Adipocyte (in vitro differentiated cells): Measurements from ENCODE around the gene CFB.

Experiments used
- DNase-seq: peaks from one replicate; pipeline ENCODE4 v3.0.0-alpha.2; 2015; ENCODE audit warnings: low read depth
- H3K27me3 ChIP-seq: replicated peaks from 2 replicates; pipeline ENCODE4 v1.7.0; 2013; ENCODE audit warnings: mild to moderate bottlenecking, low read length, moderate library complexity; ENCODE audit not compliant: control insufficient read depth, insufficient read depth
- H3K36me3 ChIP-seq: 2 replicates; pipeline ENCODE4 v1.7.0; 2013; ENCODE audit warnings: low read length, mild to moderate bottlenecking, moderate library complexity; ENCODE audit not compliant: control insufficient read depth, insufficient read depth, severe bottlenecking
- H3K4me1 ChIP-seq: 2 replicates; pipeline ENCODE4 v1.7.0; 2013; ENCODE audit warnings: mild to moderate bottlenecking, low read length, moderate library complexity; ENCODE audit not compliant: control insufficient read depth, insufficient read depth
- H3K4me3 ChIP-seq: 2 replicates; pipeline ENCODE4 v1.7.0; 2013; ENCODE audit warnings: mild to moderate bottlenecking, low read length, moderate library complexity
- H3K9ac ChIP-seq: 2 replicates; pipeline ENCODE4 v1.7.0; 2013; ENCODE audit warnings: mild to moderate bottlenecking, low read length, moderate library complexity
- H3K9me3 ChIP-seq: 2 replicates; pipeline ENCODE4 v1.7.0; 2013; ENCODE audit warnings: mild to moderate bottlenecking, low read length, moderate library complexity; ENCODE audit not compliant: control insufficient read depth

CFB gene

DNA sequence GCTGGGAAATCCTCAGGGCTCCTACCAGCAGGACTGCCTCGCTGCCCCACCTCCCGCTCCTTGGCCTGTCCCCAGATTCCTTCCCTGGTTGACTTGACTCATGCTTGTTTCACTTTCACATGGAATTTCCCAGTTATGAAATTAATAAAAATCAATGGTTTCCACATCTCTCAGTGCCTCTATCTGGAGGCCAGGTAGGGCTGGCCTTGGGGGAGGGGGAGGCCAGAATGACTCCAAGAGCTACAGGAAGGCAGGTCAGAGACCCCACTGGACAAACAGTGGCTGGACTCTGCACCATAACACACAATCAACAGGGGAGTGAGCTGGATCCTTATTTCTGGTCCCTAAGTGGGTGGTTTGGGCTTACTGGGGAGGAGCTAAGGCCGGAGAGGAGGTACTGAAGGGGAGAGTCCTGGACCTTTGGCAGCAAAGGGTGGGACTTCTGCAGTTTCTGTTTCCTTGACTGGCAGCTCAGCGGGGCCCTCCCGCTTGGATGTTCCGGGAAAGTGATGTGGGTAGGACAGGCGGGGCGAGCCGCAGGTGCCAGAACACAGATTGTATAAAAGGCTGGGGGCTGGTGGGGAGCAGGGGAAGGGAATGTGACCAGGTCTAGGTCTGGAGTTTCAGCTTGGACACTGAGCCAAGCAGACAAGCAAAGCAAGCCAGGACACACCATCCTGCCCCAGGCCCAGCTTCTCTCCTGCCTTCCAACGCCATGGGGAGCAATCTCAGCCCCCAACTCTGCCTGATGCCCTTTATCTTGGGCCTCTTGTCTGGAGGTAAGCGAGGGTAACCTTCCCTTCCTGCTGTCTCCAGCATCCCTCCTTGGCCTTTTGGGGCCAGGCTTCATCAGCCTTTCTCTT is at the start of gene CFB:
TSS of gene CFB (plus strand) at position 589 of the 863 bp plus-strand sequence. CDS start at position 716, 127 bp downstream.
- H3K36me3 ChIP-seq, result no peaks in the 10 kb centered on the region
- H3K4me1 ChIP-seq, result peaks cover 37% of the 10 kb centered on the region
- peak within 1 kb of the TSS; percentile 39 for H3K9ac ChIP-seq
- peak within 1 kb of the TSS; percentile 63 for H3K4me3 ChIP-seq
- no peaks in the 10 kb centered on the region for H3K9me3 ChIP-seq
- H3K27me3 ChIP-seq, result no peaks in the 10 kb centered on the region
- peak; percentile 90 for DNase-seq

DNA sequence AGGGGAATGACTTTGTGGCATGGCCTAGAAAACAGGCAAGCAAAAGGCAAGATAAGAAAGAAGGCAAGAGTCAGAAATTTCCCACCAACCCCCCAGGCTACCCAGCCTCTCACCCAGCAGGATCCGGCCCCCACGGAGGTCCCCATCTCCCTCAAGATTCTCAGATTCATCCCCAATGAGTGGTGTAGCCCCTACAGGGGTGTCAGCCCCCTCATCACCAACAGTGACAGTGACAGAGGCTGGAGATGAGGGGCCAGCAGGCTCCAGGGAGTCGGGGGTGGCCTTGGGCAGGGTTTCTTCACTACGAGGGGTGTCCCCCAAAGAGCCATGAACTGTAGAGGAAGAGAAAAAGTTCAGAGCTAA is 49.4 kb upstream of the CFB start:
- H3K4me3 ChIP-seq, result peak overlapping the region; percentile 94
- H3K27me3 ChIP-seq, result no peaks in the 10 kb centered on the region
- peak overlapping the region; percentile 91 for H3K9ac ChIP-seq
- DNase-seq, result no peak
- H3K4me1 ChIP-seq, result peaks cover 20% of the 10 kb centered on the region
- H3K36me3 ChIP-seq, result peaks cover 27% of the 10 kb centered on the region
- no peaks in the 10 kb centered on the region for H3K9me3 ChIP-seq

DNA sequence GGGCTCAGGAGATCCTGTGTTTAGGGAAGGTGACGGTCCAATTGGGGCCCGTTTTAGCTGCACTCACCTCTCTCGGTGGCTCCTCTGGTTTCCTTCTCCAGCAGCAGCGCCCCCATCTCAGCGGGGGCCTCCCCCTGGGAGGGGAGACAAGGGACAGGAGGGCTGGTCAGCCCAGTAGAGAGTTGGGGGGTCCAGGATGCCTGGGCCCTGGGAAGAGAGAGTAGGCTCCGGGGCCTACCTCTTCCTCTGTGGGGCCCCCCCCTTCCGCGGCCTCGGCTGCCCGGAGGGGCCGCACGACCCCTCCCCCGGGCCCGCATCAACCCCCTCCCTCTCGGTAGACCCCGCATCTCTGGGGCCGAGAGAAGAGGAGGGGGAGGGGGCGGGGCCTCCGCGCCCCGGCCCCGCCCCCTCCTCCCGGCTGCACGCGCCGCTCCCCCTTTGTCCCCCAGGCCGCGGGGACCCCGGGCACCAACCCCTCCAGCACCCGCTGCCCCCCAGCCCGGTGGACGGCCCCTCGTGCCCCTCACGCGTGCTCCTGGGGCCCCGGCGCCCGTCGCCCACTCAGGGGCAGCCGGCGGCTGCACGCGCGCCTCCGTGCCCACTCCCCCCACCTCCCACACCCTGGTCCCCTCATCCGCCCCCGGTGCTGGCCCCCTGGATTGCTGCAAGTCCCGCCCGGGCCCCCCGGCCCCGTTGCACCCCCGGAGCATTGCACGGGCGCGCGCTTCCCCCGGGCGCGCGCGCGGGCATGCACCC is 48.9 kb upstream of the CFB start:
- Histone ChIP-seq H3K9me3 (no peaks in the 10 kb centered on the region), H3K4me1 (peaks cover 20% of the 10 kb centered on the region), H3K36me3 (peaks cover 22% of the 10 kb centered on the region), H3K4me3 (peak overlapping the region; percentile 94), H3K27me3 (no peaks in the 10 kb centered on the region), H3K9ac (peak overlapping the region; percentile 91)
- DNase-seq, result peak; percentile 34

DNA sequence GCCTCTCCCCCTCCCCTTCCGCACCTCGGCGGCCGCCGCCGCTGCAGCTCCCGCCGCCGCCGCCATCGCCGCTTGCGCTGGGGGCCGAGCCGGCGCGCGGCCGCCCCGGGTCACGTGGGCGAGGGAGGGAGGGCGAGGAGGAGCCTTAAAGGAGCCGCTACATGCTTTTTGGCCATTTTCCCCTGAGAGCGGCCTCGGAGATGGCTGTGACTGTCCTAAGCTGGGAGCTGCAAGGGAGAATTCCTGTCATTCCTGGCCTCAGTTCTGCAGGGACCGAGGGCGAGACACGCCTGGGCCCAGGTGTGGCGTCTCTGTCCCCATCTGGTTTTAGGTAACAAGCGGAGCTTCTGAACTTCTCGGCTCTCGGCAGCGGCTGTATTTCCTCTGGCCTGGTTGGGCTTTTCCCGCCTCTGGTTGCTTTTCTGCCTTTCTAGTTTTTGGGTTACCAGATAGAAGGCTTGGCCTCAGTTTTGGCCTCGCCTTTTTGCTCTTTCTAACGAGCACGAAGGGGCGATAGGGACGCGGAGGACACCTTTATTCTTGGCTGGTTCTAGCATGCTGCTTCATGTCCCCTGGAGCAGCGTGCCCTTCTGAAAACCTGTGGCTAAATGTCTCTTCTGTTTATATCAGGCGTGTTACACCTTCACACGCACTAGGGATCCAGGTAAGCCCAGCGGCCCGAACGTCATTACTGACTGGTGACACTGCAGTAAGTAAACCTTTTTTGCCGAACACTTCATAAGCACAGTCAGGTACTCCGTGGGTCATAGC is 48.1 kb upstream of the CFB start, which contains the start of gene EHMT2:
TSS of gene EHMT2 (minus strand) at position 87 of the 771 bp plus-strand sequence. CDS start at position 66, 21 bp downstream.
- peak within 1 kb of the TSS; percentile 91 for H3K9ac ChIP-seq
- H3K9me3 ChIP-seq, result no peaks in the 10 kb centered on the region
- peaks cover 25% of the 10 kb centered on the region for H3K4me1 ChIP-seq
- H3K4me3 ChIP-seq, result peak within 1 kb of the TSS; percentile 94
- peaks cover 15% of the 10 kb centered on the region for H3K36me3 ChIP-seq
- peak; percentile 94 for DNase-seq
- no peaks in the 10 kb centered on the region for H3K27me3 ChIP-seq

DNA sequence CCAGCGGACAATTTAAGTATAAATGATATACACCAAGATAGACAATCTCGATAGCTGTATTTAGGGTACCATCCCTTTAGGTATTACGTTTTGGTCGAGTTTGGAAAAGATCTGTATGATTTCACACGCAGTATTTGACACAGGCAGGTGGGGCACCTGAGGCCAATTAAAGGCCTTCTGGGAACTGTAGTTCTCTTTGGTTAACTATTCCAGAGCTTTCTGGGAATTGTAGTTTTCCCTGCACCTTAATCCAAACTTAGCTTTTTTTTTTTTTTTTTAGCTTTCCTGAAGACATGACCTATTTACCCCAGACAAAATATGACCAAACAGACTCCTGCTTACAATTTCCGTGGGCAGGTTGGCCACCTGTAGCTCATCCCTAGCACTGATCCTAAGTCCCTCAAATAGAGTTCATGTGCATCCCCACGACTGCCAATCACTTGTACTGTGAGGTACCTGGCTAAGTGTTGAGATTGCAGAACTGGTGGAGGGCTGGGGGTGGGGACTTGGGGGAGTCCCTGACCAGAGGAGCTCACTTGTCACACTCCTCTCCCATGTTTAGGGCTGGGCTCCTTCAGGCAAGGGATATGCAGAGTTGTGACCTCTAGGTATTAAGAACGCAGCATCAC is 47.4 kb upstream of the CFB start:
- Histone ChIP-seq H3K9ac (peak overlapping the region; percentile 91), H3K9me3 (no peaks in the 10 kb centered on the region), H3K4me1 (peaks cover 25% of the 10 kb centered on the region), H3K36me3 (peaks cover 8% of the 10 kb centered on the region), H3K27me3 (no peaks in the 10 kb centered on the region), H3K4me3 (peak overlapping the region; percentile 94)
- DNase-seq, result peak; percentile 56

DNA sequence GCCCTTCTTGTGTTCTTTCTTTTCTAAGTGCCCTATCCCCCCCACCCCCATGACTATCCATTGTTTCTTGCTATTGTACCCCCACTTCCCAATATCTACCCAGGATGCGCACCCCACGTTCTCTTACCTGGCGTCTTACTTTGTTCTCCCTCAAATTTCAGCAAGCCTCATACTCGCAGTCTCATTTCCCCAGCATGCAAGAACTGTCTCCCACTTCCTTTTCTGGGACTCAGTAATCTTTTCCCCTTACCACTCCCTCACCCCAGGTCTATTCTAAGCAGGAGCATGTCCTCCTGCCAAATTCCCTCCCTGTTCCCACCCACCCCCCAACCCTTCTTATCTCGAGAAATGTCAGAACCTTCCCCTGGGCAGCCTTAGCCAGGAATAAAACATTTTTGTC is 46.7 kb upstream of the CFB start:
- H3K4me3 ChIP-seq, result no peak overlapping the region

DNA sequence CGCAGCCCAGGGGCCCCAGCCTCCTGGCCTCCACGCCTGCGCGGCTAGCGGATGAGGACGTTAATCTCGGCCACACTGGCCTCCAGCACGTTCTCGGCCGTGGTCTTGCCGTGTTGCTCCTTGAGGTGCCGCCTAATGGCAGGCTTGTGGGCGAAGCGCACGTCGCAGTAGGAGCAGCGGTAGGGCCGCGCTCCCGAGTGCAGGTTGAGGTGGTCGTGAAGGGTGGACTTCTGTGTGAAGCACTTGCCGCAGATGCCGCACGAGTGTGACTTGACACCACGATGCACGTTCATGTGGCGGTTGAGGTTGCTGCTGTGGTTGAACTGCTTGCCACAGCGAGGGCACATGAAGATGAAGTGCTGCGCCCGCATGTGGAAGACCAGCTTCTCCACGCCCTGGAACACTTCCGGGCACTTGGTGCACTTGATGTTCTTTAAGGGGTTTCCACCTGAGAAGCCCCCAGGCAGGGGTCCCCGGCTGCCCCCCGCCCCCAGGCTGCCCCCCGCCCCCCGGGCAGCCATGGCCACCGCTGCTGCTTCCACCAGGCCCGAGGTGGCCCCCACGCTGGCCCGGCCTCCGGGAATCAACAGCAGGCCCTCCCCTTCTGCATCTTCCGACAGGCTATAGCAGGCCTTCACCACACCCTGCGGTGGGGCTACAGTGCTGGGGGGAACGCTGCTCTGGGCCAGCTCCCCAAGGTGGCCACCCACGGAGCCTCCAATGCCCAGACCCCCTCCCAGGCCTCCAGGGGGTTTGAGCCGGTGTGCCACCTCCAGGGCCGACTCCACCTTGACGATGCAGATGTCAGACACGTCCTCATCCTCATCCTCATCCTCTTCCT is 45.8 kb upstream of the CFB start:
- DNase-seq, result no peak
- Histone ChIP-seq H3K9me3 (no peaks in the 10 kb centered on the region), H3K27me3 (no peaks in the 10 kb centered on the region), H3K4me1 (peaks cover 31% of the 10 kb centered on the region), H3K4me3 (no peak overlapping the region), H3K9ac (no peak overlapping the region), H3K36me3 (peaks cover under 1% of the 10 kb centered on the region)

More for the DNA sequence above, 46.7 kb upstream of the CFB start:
- Histone ChIP-seq H3K4me1 (peaks cover 31% of the 10 kb centered on the region), H3K36me3 (peaks cover 6% of the 10 kb centered on the region), H3K27me3 (no peaks in the 10 kb centered on the region), H3K9ac (no peak overlapping the region), H3K9me3 (no peaks in the 10 kb centered on the region)
- DNase-seq, result no peak

DNA sequence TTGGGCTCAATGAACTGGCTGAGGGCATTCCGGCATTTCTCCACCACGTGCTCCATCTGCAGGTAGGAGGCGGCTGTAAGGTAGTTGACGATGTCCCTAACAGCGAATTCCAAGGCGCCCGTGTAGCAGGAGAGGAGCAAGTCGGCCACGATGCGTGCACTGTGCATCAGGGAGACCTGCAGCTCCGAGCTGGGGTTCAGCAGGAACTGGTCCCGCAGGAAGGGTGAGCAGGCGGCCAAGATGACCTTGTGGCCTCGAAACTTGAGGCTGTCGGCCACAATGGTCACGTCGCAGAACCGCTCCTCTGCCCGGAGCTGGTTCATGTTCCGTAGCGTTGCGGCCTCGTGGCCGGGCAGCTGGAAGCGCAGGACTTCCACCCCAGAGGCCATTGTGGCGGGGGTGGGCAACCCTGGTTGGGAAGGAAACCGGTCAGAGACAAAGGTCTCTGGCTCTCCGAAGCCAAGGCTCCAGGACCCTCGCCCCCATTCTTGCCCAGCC is 44.9 kb upstream of the CFB start:
- H3K27me3 ChIP-seq, result no peaks in the 10 kb centered on the region
- no peak for DNase-seq
- H3K9ac ChIP-seq, result peak overlapping the region; percentile 82
- no peaks in the 10 kb centered on the region for H3K36me3 ChIP-seq
- H3K4me3 ChIP-seq, result peak overlapping the region; percentile 82
- peaks cover 31% of the 10 kb centered on the region for H3K4me1 ChIP-seq
- no peaks in the 10 kb centered on the region for H3K9me3 ChIP-seq

DNA sequence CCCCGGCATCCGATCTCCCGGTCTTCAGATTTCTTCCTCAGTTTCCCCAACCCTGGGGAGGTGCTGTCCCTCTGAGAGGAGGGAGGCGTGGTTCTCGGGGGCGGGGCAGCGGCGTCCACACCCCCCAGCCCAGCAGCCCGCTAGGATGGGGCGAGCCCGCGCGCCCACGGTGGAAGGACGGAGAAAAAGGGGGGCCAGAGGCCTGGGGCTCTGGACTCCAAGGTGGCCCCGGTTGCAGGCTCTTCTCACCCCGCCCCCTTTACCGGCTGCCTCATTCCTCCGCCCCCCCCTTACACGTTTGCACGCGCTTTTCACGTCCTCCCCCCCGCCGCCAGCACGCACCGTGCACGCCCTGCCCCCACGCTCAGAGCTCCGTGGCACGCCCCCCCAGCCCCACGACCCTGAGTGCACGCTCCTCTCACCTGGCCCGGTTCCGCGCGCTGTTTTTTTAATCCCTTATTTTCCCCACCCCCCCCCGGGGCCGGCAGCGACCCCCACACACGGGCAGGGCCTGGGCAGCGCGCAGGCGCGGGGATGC is 44.4 kb upstream of the CFB start:
- Histone ChIP-seq H3K9ac (peak overlapping the region; percentile 82), H3K4me1 (peaks cover 31% of the 10 kb centered on the region), H3K36me3 (no peaks in the 10 kb centered on the region), H3K4me3 (peak overlapping the region; percentile 82), H3K27me3 (no peaks in the 10 kb centered on the region), H3K9me3 (no peaks in the 10 kb centered on the region)
- DNase-seq, result peak; percentile 71
